HG03342 (cell line): ENCODE measurements around the gene CDPF1.

Experiments
- ATAC-seq: cut with Tn5 transposase; IDR thresholded peaks from one replicate; pipeline ENCODE4 v1.9.1; 2021; ENCODE audit warnings: mild to moderate bottlenecking, moderate library complexity; ENCODE audit not compliant: unreplicated experiment

Gene CDPF1

GRCh38 chr22:46250035-46250782 is at the start of gene CDPF1:
TSS of gene CDPF1 (minus strand) at chr22:46250293. CDS start at chr22:46248284, 2,009 bp downstream.
- ATAC-seq = peak; percentile 79

- no peak for ATAC-seq
These were observed 49.0 kb upstream of the CDPF1 start for GRCh38 chr22:46299101-46299500.

- peak; percentile 21 for ATAC-seq
These were observed 47.2 kb upstream of the CDPF1 start for GRCh38 chr22:46297151-46297812.

GRCh38 chr22:46296257-46297150 is 46.4 kb upstream of the CDPF1 start, which contains the start of gene GTSE1:
TSS of gene GTSE1 (plus strand) at chr22:46296870. CDS start at chr22:46297401, 531 bp downstream.
- ATAC-seq = peak; percentile 89

GRCh38 chr22:46295277-46295971 is 45.3 kb upstream of the CDPF1 start:
- ATAC-seq = no peak

GRCh38 chr22:46294784-46295183 is 44.7 kb upstream of the CDPF1 start:
- ATAC-seq = no peak

GRCh38 chr22:46293577-46294260 is 43.6 kb upstream of the CDPF1 start:
- ATAC-seq = no peak

- no peak for ATAC-seq
These were observed 42.6 kb upstream of the CDPF1 start for GRCh38 chr22:46292732-46293131.

GRCh38 chr22:46292173-46292572 is 42.1 kb upstream of the CDPF1 start:
- no peak for ATAC-seq

- no peak for ATAC-seq
These were observed 41.0 kb upstream of the CDPF1 start for GRCh38 chr22:46290843-46291785.

GRCh38 chr22:46290121-46290842 is 40.2 kb upstream of the CDPF1 start:
- no peak for ATAC-seq

- ATAC-seq = no peak
These were observed 39.3 kb upstream of the CDPF1 start for GRCh38 chr22:46289244-46289891.

GRCh38 chr22:46288846-46289243 is 38.8 kb upstream of the CDPF1 start:
- no peak for ATAC-seq

- ATAC-seq = peak; percentile 65
These were observed 38.0 kb upstream of the CDPF1 start for GRCh38 chr22:46287873-46288751.

GRCh38 chr22:46286941-46287872 is 37.1 kb upstream of the CDPF1 start:
- no peak for ATAC-seq

GRCh38 chr22:46286006-46286405 is 35.9 kb upstream of the CDPF1 start:
- ATAC-seq = no peak
